GM12801 (cell line): ENCODE measurements around the gene CLIC4.

Experiments
- CTCF ChIP-seq: IDR thresholded peaks from one replicate; pipeline ENCODE4 v1.5.1; 2011; ENCODE audit warnings: control low read depth; ENCODE audit not compliant: insufficient read length; ENCODE audit errors: extremely low read depth

CLIC4 gene

GRCh38 chr1:24769656-24770651 is 24.7 kb downstream of the CLIC4 start:
- no peak for TF ChIP-seq CTCF

GRCh38 chr1:24770881-24771280 is 25.6 kb downstream of the CLIC4 start:
- TF ChIP-seq CTCF = no peak

- no peak for TF ChIP-seq CTCF
Measured at GRCh38 chr1:24771574-24771973, 26.3 kb downstream of the CLIC4 start.

GRCh38 chr1:24773618-24774017 is 28.4 kb downstream of the CLIC4 start:
- TF ChIP-seq CTCF = no peak

GRCh38 chr1:24775348-24775747 is 30.1 kb downstream of the CLIC4 start:
- TF ChIP-seq CTCF = no peak

GRCh38 chr1:24775916-24776315 is 30.7 kb downstream of the CLIC4 start:
- no peak for TF ChIP-seq CTCF

- TF ChIP-seq CTCF = no peak
Measured at GRCh38 chr1:24776821-24777220, 31.6 kb downstream of the CLIC4 start.
